GM18508 (cell line): ENCODE data around the gene SUN2.

ENCODE experiments used
- ATAC-seq: cut with Tn5 transposase; IDR thresholded peaks from one replicate; pipeline ENCODE4 v1.9.1; 2021; ENCODE audit warnings: moderate number of reproducible peaks; ENCODE audit not compliant: insufficient read depth, unreplicated experiment

SUN2 gene

DNA sequence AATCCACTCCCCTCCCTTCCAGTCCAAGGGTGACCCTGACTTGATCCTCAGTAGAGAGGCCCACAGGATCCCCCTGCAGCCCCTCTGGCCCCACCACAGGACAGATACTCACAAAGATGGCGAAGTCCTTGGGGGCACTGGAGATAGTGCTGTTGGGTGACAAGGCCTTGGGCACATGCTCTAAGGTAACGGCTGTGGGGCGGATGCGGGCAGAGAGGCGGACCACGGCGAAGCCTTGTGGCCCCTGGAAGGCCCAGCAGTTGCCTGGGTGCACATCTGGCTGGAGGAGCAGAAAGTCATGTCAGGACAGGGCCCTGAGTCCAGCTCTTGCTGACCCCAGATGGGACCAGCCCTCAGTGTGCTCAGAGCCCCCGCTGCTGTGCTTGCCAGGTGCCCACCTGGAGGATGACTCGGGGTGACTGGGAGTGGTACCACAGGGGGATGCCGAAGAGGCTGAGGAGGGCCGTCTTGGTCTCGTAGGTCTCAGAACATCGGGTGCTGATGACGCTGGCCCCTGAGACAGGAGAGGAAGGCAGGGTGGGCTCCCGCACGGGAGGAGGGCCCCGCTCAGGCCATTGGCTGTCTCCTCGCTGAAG lies 17.2 kb downstream of the SUN2 start:
- no peak for ATAC-seq

DNA sequence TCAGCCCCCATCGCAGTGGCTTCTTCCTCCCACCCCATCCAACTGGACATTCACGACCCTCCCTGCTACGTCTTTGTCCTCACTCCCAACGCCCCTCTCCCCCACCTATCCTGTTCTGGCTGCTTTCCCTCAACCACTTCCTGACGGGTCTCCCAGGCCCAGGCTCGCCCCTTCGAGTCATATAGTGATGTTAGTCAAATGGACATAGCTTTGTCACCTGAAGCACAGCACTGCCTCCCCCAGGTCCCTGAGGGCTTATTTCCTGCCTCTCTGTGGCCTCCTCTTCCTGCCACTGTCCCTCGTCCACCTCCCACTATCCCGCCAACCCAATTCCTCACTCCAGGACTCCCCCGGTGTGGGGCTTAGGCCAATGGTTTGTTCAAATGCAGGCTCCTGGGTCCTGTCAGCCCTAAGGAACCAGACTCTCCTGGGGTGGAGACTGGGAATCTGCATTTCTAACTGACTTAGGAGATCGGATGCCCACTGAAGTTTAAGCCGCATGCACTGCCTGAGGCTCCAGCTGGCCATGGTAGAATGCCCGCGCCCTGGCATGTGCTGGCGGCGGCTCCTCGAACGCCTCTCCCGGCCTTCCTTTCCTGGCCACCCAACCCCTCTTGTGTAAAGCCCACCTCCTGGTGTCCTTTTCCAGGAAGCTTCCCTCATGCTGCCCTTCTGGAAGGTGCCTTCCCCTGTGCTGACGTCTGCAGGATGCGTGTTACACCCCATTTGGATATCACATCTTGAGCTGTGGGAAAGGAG lies 18.3 kb downstream of the SUN2 start:
- no peak for ATAC-seq

DNA sequence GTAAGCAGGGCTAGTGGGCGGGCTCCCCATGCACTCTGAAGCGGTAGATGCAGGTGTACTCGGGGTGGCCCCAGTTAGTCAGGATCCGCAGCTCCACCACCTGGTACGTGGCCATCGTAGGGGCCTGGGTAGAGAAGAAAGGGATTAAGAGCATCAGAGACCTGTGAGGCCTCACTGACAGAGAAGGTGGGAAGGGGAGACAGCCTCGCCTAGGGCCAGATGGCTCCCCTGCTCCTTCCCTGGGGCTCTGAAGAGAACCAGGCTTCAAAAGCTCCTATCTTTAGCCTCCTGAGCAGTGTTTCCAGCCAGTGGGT lies 19.6 kb downstream of the SUN2 start:
- ATAC-seq: no peak

DNA sequence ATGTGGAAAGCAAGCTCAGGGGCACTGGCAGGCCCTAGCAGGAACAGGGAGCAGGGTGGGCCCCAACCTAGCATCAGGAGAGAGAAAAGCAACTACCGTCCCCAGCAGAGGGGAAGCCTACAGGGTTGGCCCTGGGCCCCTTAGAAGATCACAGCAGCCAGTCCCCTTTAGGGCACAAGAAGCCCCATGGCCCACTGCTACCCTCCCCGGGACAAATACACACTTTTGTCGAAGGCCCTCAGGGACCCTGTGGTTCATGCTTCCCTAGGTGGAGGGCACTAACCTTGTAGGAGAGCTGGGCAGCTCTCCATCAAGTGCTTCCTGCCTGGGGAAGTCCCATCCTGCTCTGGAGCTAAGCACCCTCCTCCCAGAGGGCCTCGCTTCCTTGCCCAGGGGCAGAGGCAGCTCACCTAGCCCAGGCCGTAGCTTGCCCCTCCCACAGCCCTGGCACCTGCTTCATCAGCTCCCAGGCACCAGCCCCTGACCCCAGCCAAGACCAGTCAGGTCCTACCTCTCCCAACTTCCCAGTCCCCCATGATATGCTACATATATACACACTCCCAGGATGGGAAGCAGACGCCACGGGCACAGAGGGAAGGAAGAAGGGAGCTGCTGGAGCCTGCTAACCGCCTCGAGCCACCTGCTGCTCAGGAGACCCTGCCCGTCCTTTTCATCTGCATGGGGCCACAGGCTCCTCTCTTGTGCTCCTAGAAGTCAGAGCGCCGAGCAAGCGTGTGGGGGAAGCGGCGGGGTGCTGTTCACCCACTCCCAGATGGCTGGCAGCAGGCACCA lies 20.1 kb downstream of the SUN2 start:
- ATAC-seq: no peak

GRCh38 chr22:38735126-38735464 lies 20.7 kb downstream of the SUN2 start:
- ATAC-seq: no peak

GRCh38 chr22:38734421-38735100 lies 21.2 kb downstream of the SUN2 start:
- no peak for ATAC-seq

DNA sequence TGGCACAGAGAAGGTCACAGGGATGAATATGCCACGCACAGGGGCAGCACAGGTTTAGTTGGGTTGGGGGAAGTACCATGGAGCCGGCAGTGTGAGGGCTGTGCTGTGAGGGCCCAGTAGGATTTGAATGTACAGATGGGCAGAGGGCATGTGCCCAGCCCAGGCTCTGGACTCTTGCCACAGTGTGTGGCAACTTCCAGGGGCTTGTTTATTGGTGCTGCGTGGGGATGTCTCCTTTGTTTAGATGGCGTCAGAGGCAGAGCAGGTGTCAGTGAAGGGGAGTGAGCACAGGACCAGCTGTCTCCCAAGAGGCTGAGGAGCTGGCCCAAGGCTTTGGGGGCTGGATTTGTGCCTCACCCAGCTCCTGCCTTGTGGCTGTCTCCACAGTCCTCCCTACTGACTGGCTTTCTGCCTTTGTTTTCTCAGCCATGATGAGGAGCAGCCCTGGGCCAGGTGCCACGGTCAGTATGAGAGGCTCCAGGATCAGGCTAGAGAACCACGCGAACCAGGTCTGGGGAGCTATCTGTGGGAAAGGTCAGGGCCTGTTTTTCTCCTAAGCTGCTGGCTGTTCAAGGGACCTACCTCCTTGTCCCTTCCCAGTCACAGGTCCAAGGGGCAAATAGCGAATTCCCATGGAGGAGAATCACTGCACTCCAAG lies 21.9 kb downstream of the SUN2 start:
- ATAC-seq: no peak

- ATAC-seq: no peak
These were observed 22.5 kb downstream of the SUN2 start for GRCh38 chr22:38733329-38733723.

- ATAC-seq: no peak
These were observed 23.5 kb downstream of the SUN2 start for GRCh38 chr22:38732251-38732815.

DNA sequence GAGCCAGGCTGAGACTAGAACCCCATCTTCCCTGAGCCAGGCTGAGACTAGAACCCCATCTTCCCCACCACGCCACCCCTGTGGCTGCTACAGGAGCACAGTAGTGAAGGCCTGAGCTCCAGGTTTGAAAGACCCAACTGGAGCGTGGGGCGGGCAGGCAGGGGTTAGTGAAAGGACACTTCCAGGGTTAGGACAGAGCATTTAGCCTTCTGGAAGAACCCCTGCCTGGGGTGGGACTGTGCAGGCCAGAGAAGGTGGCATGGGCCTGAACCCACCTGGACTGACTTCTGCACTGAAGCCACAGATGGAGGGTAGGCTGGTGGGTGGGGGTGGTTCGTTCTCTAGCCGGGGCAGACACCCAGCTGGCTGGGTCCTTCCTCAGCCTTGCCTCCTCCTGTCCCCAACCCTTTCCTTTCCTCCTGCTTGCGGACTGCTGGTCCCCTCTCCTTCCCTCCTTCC lies 24.1 kb downstream of the SUN2 start:
- no peak for ATAC-seq

- no peak for ATAC-seq
These were observed 25.4 kb downstream of the SUN2 start for GRCh38 chr22:38730411-38730871.

- no peak for ATAC-seq
These were observed 25.9 kb downstream of the SUN2 start for GRCh38 chr22:38729946-38730345.

- no peak for ATAC-seq
These were observed 26.7 kb downstream of the SUN2 start for GRCh38 chr22:38728871-38729796.

GRCh38 chr22:38727530-38728451 lies 28.0 kb downstream of the SUN2 start:
- ATAC-seq: no peak

DNA sequence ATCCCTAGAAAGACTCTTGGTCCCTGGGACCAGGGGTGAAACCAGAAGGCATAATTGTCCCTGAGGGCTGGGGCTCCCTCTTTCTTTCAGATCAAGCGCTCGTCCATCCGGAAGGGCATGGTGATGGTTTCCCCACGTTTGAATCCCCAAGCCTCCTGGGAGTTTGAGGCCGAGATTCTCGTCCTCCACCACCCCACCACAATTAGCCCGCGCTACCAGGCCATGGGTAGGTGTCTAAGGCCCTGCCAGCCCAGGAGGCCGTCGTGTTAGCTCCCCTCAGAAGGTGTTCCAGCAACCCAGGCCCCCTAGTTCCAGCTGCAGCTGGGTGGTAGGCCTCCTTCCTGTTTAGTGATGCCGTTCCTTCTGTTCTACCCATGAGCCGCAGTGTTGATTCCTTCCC lies 28.7 kb downstream of the SUN2 start:
- no peak for ATAC-seq

DNA sequence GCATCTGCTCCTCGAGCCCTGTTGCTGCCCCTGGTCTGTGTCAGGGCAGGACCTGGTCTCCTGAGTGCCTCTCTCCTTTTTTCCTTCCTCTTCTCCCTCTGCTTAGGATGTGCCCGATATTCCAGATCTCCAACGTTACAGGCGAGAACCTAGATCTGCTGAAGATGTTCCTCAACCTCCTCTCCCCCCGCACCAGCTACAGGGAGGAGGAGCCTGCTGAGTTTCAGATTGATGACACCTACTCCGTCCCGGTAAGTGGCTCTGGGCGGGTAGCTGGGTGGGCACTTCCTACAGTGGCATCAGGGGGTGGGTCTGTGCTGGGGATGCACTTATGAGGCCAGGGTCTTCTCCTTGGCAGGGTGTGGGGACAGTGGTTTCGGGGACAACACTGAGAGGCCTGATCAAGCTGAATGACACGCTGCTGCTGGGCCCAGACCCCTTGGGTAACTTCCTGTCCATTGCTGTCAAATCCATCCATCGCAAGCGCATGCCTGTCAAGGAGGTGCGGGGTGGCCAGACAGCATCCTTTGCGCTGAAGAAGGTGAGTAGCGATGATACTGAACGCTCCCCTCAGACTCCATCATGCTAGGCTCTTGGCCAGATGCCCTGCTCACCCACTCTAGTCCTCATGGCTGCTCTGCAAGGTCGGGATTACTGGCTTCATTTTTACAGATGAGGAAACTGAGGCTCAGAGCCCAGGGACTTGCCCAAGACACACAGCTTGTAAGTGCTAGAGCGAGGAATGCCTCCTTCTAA lies 29.7 kb downstream of the SUN2 start:
- ATAC-seq: no peak

DNA sequence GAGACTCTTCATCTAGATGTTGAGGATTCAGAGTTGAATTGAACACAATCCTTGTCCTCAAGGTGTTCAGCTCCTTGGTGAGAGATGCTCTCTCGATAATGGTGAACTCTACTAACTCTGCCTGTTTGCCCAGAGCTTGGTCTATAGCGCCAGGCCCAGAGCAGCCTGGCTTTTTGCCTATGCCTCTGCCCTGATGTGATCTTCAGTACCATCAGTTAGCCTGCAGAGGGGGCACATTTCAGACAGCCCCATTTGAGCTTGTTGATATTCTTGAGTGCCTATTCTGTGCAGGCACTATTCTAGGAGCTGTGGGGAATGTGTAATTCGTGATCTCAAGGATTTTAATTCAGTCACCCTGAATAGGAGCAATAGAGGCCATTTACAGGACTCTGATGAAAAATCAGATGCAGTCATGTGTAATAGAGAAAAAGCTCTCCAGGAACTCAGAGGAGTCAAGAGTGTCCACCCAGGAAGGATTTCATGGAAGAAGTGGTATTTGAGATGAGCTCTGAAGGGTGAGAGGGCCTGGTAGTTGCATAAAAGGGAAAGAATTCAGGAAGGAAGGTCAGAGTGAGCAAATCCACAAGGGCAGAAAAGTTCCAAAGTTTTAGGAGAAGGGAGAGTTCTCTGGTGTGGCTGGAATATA lies 30.7 kb downstream of the SUN2 start:
- no peak for ATAC-seq
